Stimulated activated naive CD8-positive, alpha-beta T cell treated with anti-CD3 and anti-CD28 coated beads, Interleukin-15, Interleukin-2, amounts not matched to agents 100 U/mL and 50 U/mL, for 24 hours (primary cell): Measurements from ENCODE around the gene KCNJ11.

Experiments used
- ATAC-seq: fragments of 150-1000 bp; cut with Tn5 transposase; one replicate; pipeline ENCODE4 v1.10.0; 2021
- DNase-seq: peaks from one replicate; pipeline ENCODE4 v3.0.0; 2021

KCNJ11 gene

GRCh38 chr11:17389957-17390649 is 1.6 kb upstream of the KCNJ11 start:
- DNase-seq (no peak), ATAC-seq (no peak)

GRCh38 chr11:17389211-17389956 is 925 bp upstream of the KCNJ11 start:
- ATAC-seq (peak; percentile 78), DNase-seq (peak; percentile 88)

- DNase-seq (no peak), ATAC-seq (no peak)
Observed at GRCh38 chr11:17387811-17388210, 648 bp downstream of the KCNJ11 start.

- ATAC-seq (no peak), DNase-seq (no peak)
Observed at GRCh38 chr11:17387254-17387653, 1.2 kb downstream of the KCNJ11 start.

GRCh38 chr11:17386331-17387084 is 2.0 kb downstream of the KCNJ11 start:
- peak; percentile 37 for ATAC-seq
- peak; percentile 65 for DNase-seq

GRCh38 chr11:17385926-17386325 is 2.5 kb downstream of the KCNJ11 start:
- DNase-seq: no peak
- ATAC-seq: no peak

- DNase-seq: no peak
- no peak for ATAC-seq
Observed at GRCh38 chr11:17385492-17385891, 3.0 kb downstream of the KCNJ11 start.

GRCh38 chr11:17384002-17384511 is 4.4 kb downstream of the KCNJ11 start:
- DNase-seq (peak; percentile 83), ATAC-seq (peak; percentile 34)

GRCh38 chr11:17383461-17383860 is 5.0 kb downstream of the KCNJ11 start:
- ATAC-seq (no peak), DNase-seq (no peak)

- DNase-seq (no peak), ATAC-seq (no peak)
Observed at GRCh38 chr11:17382046-17382728, 6.3 kb downstream of the KCNJ11 start.

GRCh38 chr11:17381156-17381555 is 7.3 kb downstream of the KCNJ11 start:
- DNase-seq (no peak), ATAC-seq (no peak)

GRCh38 chr11:17379383-17380180 is 8.9 kb downstream of the KCNJ11 start:
- DNase-seq (no peak), ATAC-seq (no peak)

- DNase-seq (no peak), ATAC-seq (no peak)
Observed at GRCh38 chr11:17378655-17379054, 9.8 kb downstream of the KCNJ11 start.

GRCh38 chr11:17376493-17376892 is 12.0 kb downstream of the KCNJ11 start:
- ATAC-seq (no peak), DNase-seq (no peak)

GRCh38 chr11:17375547-17375946 is 12.9 kb downstream of the KCNJ11 start:
- ATAC-seq: no peak
- no peak for DNase-seq

- no peak for DNase-seq
- no peak for ATAC-seq
Observed at GRCh38 chr11:17371614-17372013, 16.8 kb downstream of the KCNJ11 start.

- no peak for DNase-seq
- ATAC-seq: no peak
Observed at GRCh38 chr11:17369684-17370243, 18.7 kb downstream of the KCNJ11 start.

- ATAC-seq (no peak), DNase-seq (no peak)
Observed at GRCh38 chr11:17369094-17369493, 19.4 kb downstream of the KCNJ11 start.

GRCh38 chr11:17368551-17368950 is 19.9 kb downstream of the KCNJ11 start:
- no peak for DNase-seq
- ATAC-seq: no peak

GRCh38 chr11:17366495-17366894 is 22.0 kb downstream of the KCNJ11 start:
- DNase-seq (no peak), ATAC-seq (no peak)

GRCh38 chr11:17354601-17354991 is 33.9 kb downstream of the KCNJ11 start:
- peak; percentile 76 for DNase-seq
- no peak for ATAC-seq
